Neuronal stem cell (in vitro differentiated cells): ENCODE measurements around the gene MCRIP2.
A peak's percentile ranks its signal among the peaks of the same experiment; 100 is the strongest.
"Not testable (repeated sequence)": the region's sequence is repeated elsewhere in the genome, so short reads cannot be mapped to it uniquely, and the experiment has no call there.

Experiments used
- DNase-seq: peaks from one replicate; pipeline ENCODE4 v3.0.0-alpha.2; 2013; ENCODE audit warnings: low spot score
- H2AFZ ChIP-seq: one replicate; pipeline ENCODE4 v1.6.1; 2013; ENCODE audit warnings: mild to moderate bottlenecking, low read length, inconsistent platforms
- H2AK5ac ChIP-seq: 2 replicates; pipeline ENCODE4 v1.6.1; 2013; ENCODE audit warnings: low read depth, mild to moderate bottlenecking, inconsistent platforms, low read length, moderate library complexity, mixed read lengths
- H2BK120ac ChIP-seq: 2 replicates; pipeline ENCODE4 v1.6.1; 2013; ENCODE audit warnings: low read depth, mild to moderate bottlenecking, inconsistent platforms, low read length, moderate library complexity, mixed read lengths
- H2BK12ac ChIP-seq: one replicate; pipeline ENCODE4 v1.6.1; 2013; ENCODE audit warnings: low read length, inconsistent platforms
- H2BK15ac ChIP-seq: 2 replicates; pipeline ENCODE4 v1.6.1; 2013; ENCODE audit warnings: mild to moderate bottlenecking, low read length, inconsistent platforms, mixed read lengths
- H2BK5ac ChIP-seq: one replicate; pipeline ENCODE4 v1.6.1; 2013; ENCODE audit warnings: inconsistent platforms, mild to moderate bottlenecking, low read length, moderate library complexity
- H3K14ac ChIP-seq: one replicate; pipeline ENCODE4 v1.6.1; 2013; ENCODE audit warnings: low read length, inconsistent platforms
- H3K18ac ChIP-seq: 2 replicates; pipeline ENCODE4 v1.6.1; 2013; ENCODE audit warnings: low read length, inconsistent platforms
- H3K23ac ChIP-seq: 2 replicates; pipeline ENCODE4 v1.6.1; 2013; ENCODE audit warnings: low read depth, mild to moderate bottlenecking, mixed read lengths, low read length, inconsistent platforms; ENCODE audit not compliant: poor library complexity
- H3K27ac ChIP-seq: replicated peaks from 3 replicates; pipeline ENCODE4 v1.5.1; 2013; ENCODE audit warnings: low read length, inconsistent platforms
- H3K27me3 ChIP-seq, 3 experiments: 2 replicates each; pipeline ENCODE4 v1.6.1; 2013; ENCODE audit warnings: low read length in 3 of 3, mild to moderate bottlenecking in 2 of 3, inconsistent platforms in 1 of 3, low read depth in 1 of 3, mixed read lengths in 1 of 3, moderate library complexity in 1 of 3; ENCODE audit not compliant: control insufficient read depth in 3 of 3, insufficient read depth in 3 of 3
- H3K36me3 ChIP-seq, 2 donors: replicated peaks in 1 of 2; 2 replicates each; pipeline ENCODE4 v1.6.1; 2013; ENCODE audit warnings: low read length in 2 of 2; ENCODE audit not compliant: control insufficient read depth in 2 of 2, insufficient read depth in 2 of 2
- H3K4ac ChIP-seq: 2 replicates; pipeline ENCODE4 v1.6.1; 2013; ENCODE audit warnings: inconsistent platforms, mild to moderate bottlenecking, low read length, moderate library complexity
- H3K4me1 ChIP-seq, 2 donors: 1 replicate in 1 of 2; 2 replicates in 1 of 2; pipeline ENCODE4 v1.6.1; 2013; ENCODE audit warnings: low read length in 2 of 2, low read depth in 1 of 2; ENCODE audit not compliant: control insufficient read depth in 2 of 2, insufficient read depth in 1 of 2
- H3K4me2 ChIP-seq: one replicate; pipeline ENCODE4 v1.6.1; 2013; ENCODE audit warnings: mild to moderate bottlenecking, low read length, inconsistent platforms; ENCODE audit not compliant: insufficient read depth, poor library complexity, severe bottlenecking
- H3K4me3 ChIP-seq, 2 donors: 2 replicates each; pipeline ENCODE4 v1.5.1; 2013; ENCODE audit warnings: low read length in 2 of 2, mild to moderate bottlenecking in 2 of 2, inconsistent platforms in 1 of 2, moderate library complexity in 1 of 2
- H3K79me1 ChIP-seq: one replicate; pipeline ENCODE4 v1.6.1; 2013; ENCODE audit warnings: low read depth, mild to moderate bottlenecking, inconsistent platforms, low read length, moderate library complexity
- H3K9ac ChIP-seq: one replicate; pipeline ENCODE4 v1.6.1; 2013; ENCODE audit warnings: mild to moderate bottlenecking, low read depth, low read length, inconsistent platforms; ENCODE audit not compliant: poor library complexity
- H3K9me3 ChIP-seq, 2 donors: replicated peaks in 1 of 2; 2 replicates each; pipeline versions ENCODE3 to v1.6.1; 2013; ENCODE audit warnings: low read length in 2 of 2, mild to moderate bottlenecking in 2 of 2, inconsistent platforms in 1 of 2, low read depth in 1 of 2, mixed read lengths in 1 of 2, moderate library complexity in 1 of 2; ENCODE audit not compliant: control insufficient read depth in 2 of 2, insufficient read depth in 1 of 2
- H4K8ac ChIP-seq: one replicate; pipeline ENCODE4 v1.6.1; 2013; ENCODE audit warnings: low read depth, mild to moderate bottlenecking, inconsistent platforms, low read length, moderate library complexity
- H4K91ac ChIP-seq: one replicate; pipeline ENCODE4 v1.6.1; 2013; ENCODE audit warnings: low read length, low read depth, mild to moderate bottlenecking, inconsistent platforms; ENCODE audit not compliant: poor library complexity
- WGBS, 2 donors: extraction: QIAGEN DNeasy Blood & Tissue Kit; methylation state at CpG; one replicate each; pipeline ENCODE4 v1.1.7; 2013; ENCODE audit warnings: missing lambda C conversion rate in 2 of 2, mixed read lengths in 1 of 2; ENCODE audit not compliant: insufficient read length in 2 of 2, insufficient replicate concordance in 1 of 2; ENCODE audit errors: extremely low coverage in 2 of 2; 5-methylcytosine and 5-hydroxymethylcytosine counted together

Gene MCRIP2

GRCh38 chr16:596736-597060 lies 44.9 kb upstream of the MCRIP2 start:
- Histone ChIP-seq H2BK15ac (no peak overlapping the region), H2BK5ac (no peak overlapping the region), H2AFZ (no peak overlapping the region)

GRCh38 chr16:597655-598054 lies 44.0 kb upstream of the MCRIP2 start:
- H2AK5ac ChIP-seq, H2BK120ac ChIP-seq, H3K9ac ChIP-seq, H3K23ac ChIP-seq, H3K4ac ChIP-seq, H3K14ac ChIP-seq, H3K4me2 ChIP-seq, H4K91ac ChIP-seq, H2BK5ac ChIP-seq, H2BK15ac ChIP-seq, H3K4me1 ChIP-seq, H2BK12ac ChIP-seq, H2AFZ ChIP-seq, DNase-seq, H3K9me3 ChIP-seq, H3K4me3 ChIP-seq, H3K27me3 ChIP-seq, H4K8ac ChIP-seq, H3K27ac ChIP-seq, H3K18ac ChIP-seq: not testable (repeated sequence)
- no CpG with 5 or more reads among the region's 7 CpGs for WGBS, 2 donors
- Histone ChIP-seq H3K36me3 (peaks cover 7 to 60% of the 10 kb centered on the region in 2 donors), H3K79me1 (peaks cover 14% of the 10 kb centered on the region)

More at GRCh38 chr16:596736-597060, 44.9 kb upstream of the MCRIP2 start:
- H3K14ac ChIP-seq = no peak overlapping the region
- peaks cover 3 to 4% of the 10 kb centered on the region in 2 donors for H3K9me3 ChIP-seq
- no peak for DNase-seq
- WGBS, 2 donors = no CpG with 5 or more reads among the region's 12 CpGs
- peaks cover 7 to 64% of the 10 kb centered on the region in 2 donors for H3K36me3 ChIP-seq
- H2BK12ac ChIP-seq = no peak overlapping the region
- H3K27me3 ChIP-seq = no peaks in the 10 kb centered on the region
- H4K8ac ChIP-seq = no peak overlapping the region
- H2AK5ac ChIP-seq = no peak overlapping the region
- H2BK120ac ChIP-seq = no peak overlapping the region
- H4K91ac ChIP-seq = no peak overlapping the region
- no peak overlapping the region for H3K9ac ChIP-seq
- H3K79me1 ChIP-seq = peaks cover 22% of the 10 kb centered on the region
- no peak overlapping the region for H3K18ac ChIP-seq
- no peak overlapping the region for H3K4me3 ChIP-seq
- H3K4me2 ChIP-seq = no peak overlapping the region
- H3K23ac ChIP-seq = no peak overlapping the region
- H3K27ac ChIP-seq = no peak overlapping the region
- H3K4me1 ChIP-seq = no peaks in the 10 kb centered on the region
- H3K4ac ChIP-seq = no peak overlapping the region

- Histone ChIP-seq H3K27me3 (no peaks in the 10 kb centered on the region), H3K18ac (no peak overlapping the region), H2BK15ac (no peak overlapping the region), H3K36me3 (peaks cover 4 to 47% of the 10 kb centered on the region in 2 donors), H2BK120ac (no peak overlapping the region), H2BK5ac (no peak overlapping the region), H4K91ac (no peak overlapping the region), H3K4me1 (no peaks in the 10 kb centered on the region), H3K4ac (no peak overlapping the region), H3K23ac (peak overlapping the region; percentile 62), H2AK5ac (no peak overlapping the region), H3K79me1 (peaks cover 9% of the 10 kb centered on the region), H2BK12ac (no peak overlapping the region), H3K9me3 (peaks cover 5 to 6% of the 10 kb centered on the region in 2 donors), H2AFZ (no peak overlapping the region), H3K14ac (no peak overlapping the region), H3K4me2 (no peak overlapping the region), H3K4me3 (no peak overlapping the region), H3K27ac (no peak overlapping the region), H4K8ac (peak overlapping the region; percentile 32), H3K9ac (no peak overlapping the region)
- no CpG with 5 or more reads among the region's 43 CpGs for WGBS, 2 donors
- no peak for DNase-seq
Observed at GRCh38 chr16:598823-599739, 42.5 kb upstream of the MCRIP2 start.

GRCh38 chr16:600781-601180 lies 40.8 kb upstream of the MCRIP2 start:
- Histone ChIP-seq H3K4me1 (no peaks in the 10 kb centered on the region), H2BK15ac (no peak overlapping the region), H2AFZ (no peak overlapping the region), H4K91ac (no peak overlapping the region), H3K79me1 (peaks cover 12% of the 10 kb centered on the region), H3K9ac (no peak overlapping the region), H2BK5ac (no peak overlapping the region), H3K23ac (no peak overlapping the region), H2AK5ac (no peak overlapping the region), H3K4me3 (no peak overlapping the region), H4K8ac (no peak overlapping the region), H3K18ac (no peak overlapping the region), H2BK120ac (no peak overlapping the region), H3K9me3 (peaks cover 15 to 22% of the 10 kb centered on the region in 2 donors), H3K14ac (no peak overlapping the region), H3K27ac (no peak overlapping the region), H3K36me3 (peaks cover 6 to 39% of the 10 kb centered on the region in 2 donors), H3K27me3 (no peaks in the 10 kb centered on the region), H2BK12ac (no peak overlapping the region), H3K4ac (no peak overlapping the region), H3K4me2 (no peak overlapping the region)
- no peak for DNase-seq
- WGBS, 2 donors = no CpG with 5 or more reads among the region's 7 CpGs
